ENCODE measurements around the gene TMEM59L.
A peak's percentile ranks its signal among the peaks of the same experiment; 100 is the strongest.

Gene TMEM59L

DNA sequence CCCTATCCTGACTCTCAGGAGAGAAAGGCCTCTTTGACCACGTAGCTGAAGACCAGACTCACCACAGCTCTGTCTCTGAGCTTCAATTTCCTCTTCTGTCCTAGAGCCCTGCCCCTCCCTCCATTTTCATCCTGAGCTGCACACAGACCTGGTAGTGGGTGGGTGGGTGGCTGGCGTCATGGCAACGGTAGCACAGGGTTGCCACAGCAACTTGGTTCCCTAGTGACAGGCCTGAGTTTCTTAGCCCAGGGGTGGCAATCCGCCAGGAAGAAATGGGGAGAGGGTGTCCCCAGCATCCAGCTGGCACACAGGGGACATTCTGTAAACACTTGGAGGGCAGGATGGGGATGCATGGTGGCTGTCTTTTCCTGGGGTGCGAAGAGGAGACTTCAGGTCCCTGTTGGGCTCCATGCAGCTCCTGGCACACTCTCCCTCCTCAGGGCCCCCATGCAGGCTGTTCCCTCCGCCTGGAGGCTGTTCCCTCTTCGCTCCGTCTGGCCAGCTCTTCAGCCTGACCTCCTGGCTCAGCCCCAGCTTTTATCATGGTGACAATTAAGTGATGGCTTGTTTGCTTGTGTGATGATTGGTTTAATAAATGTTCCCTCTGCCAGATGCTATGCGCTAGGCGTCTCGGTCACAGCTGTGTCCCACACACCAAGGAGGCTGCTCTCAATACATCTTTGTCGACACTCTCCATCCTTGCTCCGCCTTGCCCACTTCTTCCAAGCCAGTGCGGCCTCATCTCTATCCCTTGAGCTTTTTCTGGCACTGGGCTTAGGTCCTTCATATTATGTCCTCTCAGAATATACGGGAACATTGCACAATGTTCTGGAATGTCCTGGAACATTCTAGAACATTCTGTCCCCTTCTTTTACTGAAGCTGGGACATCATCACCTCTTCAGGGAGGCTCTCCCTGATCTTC is 16.8 kb downstream of the TMEM59L start:
- DNase-seq (ENCODE audit: low read depth, low spot score): no peak
- Histone ChIP-seq H3K4me3 (ENCODE audit: low read length) (no peak overlapping the region), H3K4me1 (ENCODE audit: control insufficient read depth, insufficient read depth, low read length) (no peaks in the 10 kb centered on the region), H3K36me3 (ENCODE audit: control insufficient read depth, insufficient read depth, low read length) (no peaks in the 10 kb centered on the region), H3K27me3 (ENCODE audit: control insufficient read depth, insufficient read depth, low read length) (no peaks in the 10 kb centered on the region), H3K27ac (ENCODE audit: low read length) (no peak overlapping the region), H3K9me3 (ENCODE audit: control insufficient read depth, insufficient read depth, low read length) (no peaks in the 10 kb centered on the region)
- no CpG with 5 or more reads among the region's 15 CpGs for WGBS (ENCODE audit: insufficient coverage, insufficient read length)

DNA sequence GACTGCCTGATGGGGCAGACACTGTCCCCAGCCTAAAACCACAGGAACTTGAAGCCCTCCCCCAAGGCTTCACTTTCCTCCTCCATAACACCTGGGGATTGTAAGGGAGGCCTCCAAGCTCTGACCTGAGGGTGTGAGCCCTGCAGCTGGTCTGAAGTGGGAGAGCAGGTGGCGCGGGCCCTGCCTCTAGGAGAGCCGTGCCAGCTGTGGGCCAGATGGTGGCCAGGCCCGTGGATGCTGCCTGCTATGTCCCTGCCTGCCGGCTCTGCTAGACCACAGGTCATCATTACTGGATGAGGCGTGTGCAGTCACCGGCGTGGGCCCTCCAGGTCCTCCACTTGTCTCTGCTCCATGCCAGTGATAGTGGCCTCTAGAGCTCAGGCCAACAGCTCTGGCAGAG is 20.7 kb downstream of the TMEM59L start:
- Histone ChIP-seq H3K27ac (ENCODE audit: low read length) (no peak overlapping the region), H3K9me3 (ENCODE audit: control insufficient read depth, insufficient read depth, low read length) (no peaks in the 10 kb centered on the region), H3K4me3 (ENCODE audit: low read length) (no peak overlapping the region), H3K27me3 (ENCODE audit: control insufficient read depth, insufficient read depth, low read length) (no peaks in the 10 kb centered on the region), H3K36me3 (ENCODE audit: control insufficient read depth, insufficient read depth, low read length) (no peaks in the 10 kb centered on the region), H3K4me1 (ENCODE audit: control insufficient read depth, insufficient read depth, low read length) (peaks cover 10% of the 10 kb centered on the region)
- DNase-seq (ENCODE audit: low read depth, low spot score): no peak
- no CpG with 5 or more reads among the region's 8 CpGs for WGBS (ENCODE audit: insufficient coverage, insufficient read length)

DNA sequence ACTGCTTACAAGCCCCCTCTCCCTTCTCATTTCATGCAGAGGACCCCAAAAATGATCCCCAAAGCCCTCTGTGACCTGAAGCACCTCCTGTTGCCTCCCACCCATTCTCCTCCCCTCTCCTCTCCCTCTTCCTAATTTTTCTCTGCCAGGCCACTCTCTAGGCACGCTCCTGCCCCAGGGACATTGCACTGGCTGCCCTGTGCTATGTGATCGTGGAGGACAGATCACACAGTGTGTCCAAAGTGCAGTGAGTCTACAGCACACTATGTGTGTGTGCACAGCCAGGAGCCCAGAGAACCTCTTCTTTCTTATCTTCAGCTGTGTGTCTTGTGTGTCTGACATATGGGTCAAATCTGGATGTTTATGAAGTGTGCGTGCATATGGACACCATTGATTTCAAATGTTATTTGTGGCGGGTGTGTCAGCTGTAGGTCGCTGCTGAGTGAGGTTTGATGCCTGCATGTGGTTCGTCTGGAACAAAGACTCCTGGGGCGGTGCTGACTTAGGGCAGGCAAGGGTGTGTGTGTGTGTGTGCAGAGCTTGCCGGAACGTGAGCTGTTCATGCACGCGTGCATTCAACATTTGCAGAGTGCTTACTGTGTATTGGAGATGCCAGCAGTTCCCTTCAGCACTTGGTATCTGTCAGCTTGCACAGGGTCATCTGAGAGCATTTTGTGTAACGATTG is 22.1 kb downstream of the TMEM59L start:
- WGBS (ENCODE audit: insufficient coverage, insufficient read length): no CpG with 5 or more reads among the region's 12 CpGs
- H3K4me3 ChIP-seq (ENCODE audit: low read length): no peak overlapping the region
- H3K27me3 ChIP-seq (ENCODE audit: control insufficient read depth, insufficient read depth, low read length): no peaks in the 10 kb centered on the region
- H3K36me3 ChIP-seq (ENCODE audit: control insufficient read depth, insufficient read depth, low read length): no peaks in the 10 kb centered on the region
- H3K27ac ChIP-seq (ENCODE audit: low read length): no peak overlapping the region
- DNase-seq (ENCODE audit: low read depth, low spot score): no peak
- no peaks in the 10 kb centered on the region for H3K9me3 ChIP-seq (ENCODE audit: control insufficient read depth, insufficient read depth, low read length)
- peaks cover 10% of the 10 kb centered on the region for H3K4me1 ChIP-seq (ENCODE audit: control insufficient read depth, insufficient read depth, low read length)

DNA sequence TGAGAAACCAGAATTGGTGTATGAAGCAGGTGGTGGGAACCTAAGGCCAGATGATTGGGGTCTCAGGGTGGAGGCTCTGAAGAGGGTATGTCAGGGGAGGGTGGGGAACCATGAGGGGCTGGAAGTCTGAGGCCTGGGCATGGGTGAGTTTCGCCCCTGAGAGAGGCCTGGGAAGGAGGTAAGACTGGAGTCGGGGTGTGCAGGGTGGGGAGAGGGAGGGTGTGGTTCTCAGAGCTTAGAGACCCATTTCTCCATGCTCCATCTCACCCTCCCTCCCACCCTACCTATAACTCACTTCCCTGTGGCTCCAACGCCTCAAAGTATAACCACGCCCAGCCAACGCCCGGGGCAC is 23.1 kb downstream of the TMEM59L start:
- no peak overlapping the region; the same call in 1 of the 2 replicates for H3K4me3 ChIP-seq (ENCODE audit: low read length)
- no peaks in the 10 kb centered on the region for H3K36me3 ChIP-seq (ENCODE audit: control insufficient read depth, insufficient read depth, low read length)
- peaks cover 10% of the 10 kb centered on the region for H3K4me1 ChIP-seq (ENCODE audit: control insufficient read depth, insufficient read depth, low read length)
- no CpG with 5 or more reads among the region's 6 CpGs for WGBS (ENCODE audit: insufficient coverage, insufficient read length)
- no peak for DNase-seq (ENCODE audit: low read depth, low spot score)
- H3K9me3 ChIP-seq (ENCODE audit: control insufficient read depth, insufficient read depth, low read length): no peaks in the 10 kb centered on the region
- H3K27me3 ChIP-seq (ENCODE audit: control insufficient read depth, insufficient read depth, low read length): no peaks in the 10 kb centered on the region
- no peak overlapping the region for H3K27ac ChIP-seq (ENCODE audit: low read length)

DNA sequence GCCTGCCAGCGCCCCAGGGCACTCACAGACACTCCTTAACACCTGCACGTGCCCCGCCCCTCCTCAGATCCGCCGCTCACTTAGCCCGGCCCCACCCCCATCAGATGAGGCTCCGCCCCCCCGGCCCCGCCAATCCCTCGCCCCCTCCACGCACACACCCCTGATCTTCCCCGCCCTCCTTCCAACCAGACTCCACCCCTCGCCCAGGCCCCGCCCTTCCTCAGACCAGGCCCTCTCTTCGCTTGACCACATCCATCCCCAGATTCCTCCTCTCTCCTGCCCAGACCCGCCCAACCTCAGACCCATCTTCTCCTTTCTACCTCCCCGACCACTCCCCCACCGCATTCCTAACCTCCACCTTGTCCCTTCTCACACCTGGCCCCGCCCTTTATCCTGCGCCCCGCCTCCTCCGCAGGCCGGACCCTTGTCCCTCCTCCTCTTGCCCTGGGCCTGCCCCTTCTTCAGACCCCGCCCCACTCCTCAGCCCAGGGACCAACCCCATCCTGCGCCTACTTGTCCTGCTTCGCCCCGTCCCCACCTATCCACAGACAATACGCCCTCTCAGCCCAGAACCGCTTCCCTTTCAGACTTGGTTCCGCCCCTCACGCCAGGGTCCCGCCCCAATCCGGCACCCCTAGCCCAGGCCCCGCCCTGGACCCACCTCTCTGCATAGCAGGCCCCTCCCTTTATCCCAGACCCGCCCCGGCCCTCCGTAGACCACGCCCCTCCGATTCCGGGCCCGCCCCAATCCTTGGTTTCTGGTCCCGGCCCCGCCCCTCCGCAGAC is 23.7 kb downstream of the TMEM59L start:
- H3K4me3 ChIP-seq (ENCODE audit: low read length): peak overlapping the region; percentile 57; the same call in 1 of the 2 replicates
- no peaks in the 10 kb centered on the region for H3K27me3 ChIP-seq (ENCODE audit: control insufficient read depth, insufficient read depth, low read length)
- no peaks in the 10 kb centered on the region for H3K9me3 ChIP-seq (ENCODE audit: control insufficient read depth, insufficient read depth, low read length)
- H3K27ac ChIP-seq (ENCODE audit: low read length): no peak overlapping the region
- no CpG with 5 or more reads among the region's 44 CpGs for WGBS (ENCODE audit: insufficient coverage, insufficient read length)
- no peaks in the 10 kb centered on the region for H3K36me3 ChIP-seq (ENCODE audit: control insufficient read depth, insufficient read depth, low read length)
- DNase-seq (ENCODE audit: low read depth, low spot score): peak; percentile 80
- H3K4me1 ChIP-seq (ENCODE audit: control insufficient read depth, insufficient read depth, low read length): peaks cover 10% of the 10 kb centered on the region

DNA sequence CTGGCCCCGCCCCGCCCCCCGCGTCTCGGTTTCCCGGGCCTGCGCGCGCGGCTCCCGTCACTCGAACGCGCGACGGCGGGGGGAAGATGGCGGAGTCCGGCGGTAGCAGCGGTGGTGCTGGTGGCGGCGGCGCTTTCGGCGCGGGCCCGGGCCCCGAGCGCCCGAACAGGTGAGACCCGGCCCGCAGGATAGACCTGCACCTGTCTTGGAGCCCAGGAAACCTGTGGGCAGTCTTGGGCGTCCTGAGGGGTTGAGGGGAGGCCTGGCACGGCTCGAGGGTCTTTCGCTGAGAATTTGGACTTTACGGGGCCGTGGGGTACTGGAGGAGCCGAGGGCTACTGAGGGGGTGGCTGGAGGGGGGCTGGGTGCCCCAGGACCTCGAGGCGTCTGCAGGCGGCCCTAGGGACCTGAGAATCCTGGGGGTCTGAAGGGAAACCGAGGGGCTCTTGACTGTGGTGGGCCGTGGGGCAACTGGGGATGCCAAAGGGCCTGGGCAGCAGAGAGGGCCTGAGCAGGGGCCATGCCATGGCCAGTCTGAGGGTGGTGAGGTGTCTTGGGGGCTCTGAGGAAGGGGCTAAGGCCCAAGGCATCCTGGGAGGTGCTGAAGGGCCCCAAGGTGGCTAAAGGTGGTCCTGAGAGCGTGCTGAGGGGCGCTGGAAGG is 24.4 kb downstream of the TMEM59L start, which contains the start of gene KLHL26:
KLHL26 (plus strand) TSS at position 60 of the 661 bp plus-strand sequence; CDS start at position 87, 27 bp downstream.
- H3K27me3 ChIP-seq (ENCODE audit: control insufficient read depth, insufficient read depth, low read length): no peaks in the 10 kb centered on the region
- no peak within 1 kb of the TSS for H3K27ac ChIP-seq (ENCODE audit: low read length)
- peak within 1 kb of the TSS; percentile 79 for H3K4me3 ChIP-seq (ENCODE audit: low read length)
- no peak for DNase-seq (ENCODE audit: low read depth, low spot score)
- WGBS (ENCODE audit: insufficient coverage, insufficient read length): no CpG with 5 or more reads among the region's 47 CpGs
- no peaks in the 10 kb centered on the region for H3K36me3 ChIP-seq (ENCODE audit: control insufficient read depth, insufficient read depth, low read length)
- no peaks in the 10 kb centered on the region for H3K9me3 ChIP-seq (ENCODE audit: control insufficient read depth, insufficient read depth, low read length)
- H3K4me1 ChIP-seq (ENCODE audit: control insufficient read depth, insufficient read depth, low read length): peaks cover 10% of the 10 kb centered on the region

DNA sequence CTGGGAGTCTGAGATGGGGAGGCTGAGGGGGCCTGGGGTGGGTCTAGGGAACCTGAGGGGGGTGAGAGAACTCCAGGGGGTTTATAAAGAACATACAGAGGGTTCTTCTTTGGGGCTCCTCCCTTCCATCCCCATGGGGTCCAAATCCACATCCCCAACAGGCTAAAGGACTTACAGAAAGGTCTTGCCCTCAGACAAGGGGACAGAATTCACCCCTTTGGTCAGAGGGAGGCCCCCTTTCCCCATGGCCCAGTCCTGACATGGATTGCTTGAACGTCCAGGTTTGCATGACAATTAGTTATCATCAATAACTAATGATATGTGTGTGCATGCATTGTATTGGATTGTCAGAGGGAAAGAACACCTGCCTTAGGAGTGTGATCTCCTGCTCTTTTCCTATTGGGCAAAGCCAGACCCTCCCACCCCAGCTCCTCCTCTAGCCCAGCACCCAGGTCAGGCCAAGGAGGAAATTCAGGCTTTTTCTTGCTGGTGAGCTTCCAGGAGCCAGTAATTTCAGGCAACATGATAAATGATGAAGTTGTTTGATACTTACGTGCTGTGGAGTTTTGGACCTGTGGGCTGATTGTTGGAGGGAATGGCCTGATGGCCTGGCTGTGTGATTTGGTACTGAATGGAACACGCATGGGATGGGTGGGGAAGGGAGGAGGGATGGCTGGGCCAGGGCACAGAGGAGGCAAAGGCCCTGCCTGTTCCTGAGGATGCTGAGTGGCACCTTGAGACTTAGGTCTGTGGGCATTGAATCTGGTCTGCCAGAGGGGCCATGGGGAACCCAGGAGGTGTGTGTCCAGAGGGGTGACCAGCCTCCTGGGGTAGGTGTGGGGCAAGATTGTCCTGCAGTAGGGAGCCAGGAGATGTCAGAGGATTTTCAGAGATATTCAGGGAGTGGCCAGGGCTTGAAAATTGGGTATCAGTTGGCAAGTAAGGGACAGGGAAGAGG is 25.3 kb downstream of the TMEM59L start:
- Histone ChIP-seq H3K27me3 (ENCODE audit: control insufficient read depth, insufficient read depth, low read length) (no peaks in the 10 kb centered on the region), H3K4me1 (ENCODE audit: control insufficient read depth, insufficient read depth, low read length) (peaks cover 10% of the 10 kb centered on the region), H3K4me3 (ENCODE audit: low read length) (no peak overlapping the region; the same call in none of the 2 replicates), H3K27ac (ENCODE audit: low read length) (no peak overlapping the region), H3K9me3 (ENCODE audit: control insufficient read depth, insufficient read depth, low read length) (no peaks in the 10 kb centered on the region), H3K36me3 (ENCODE audit: control insufficient read depth, insufficient read depth, low read length) (no peaks in the 10 kb centered on the region)
- DNase-seq (ENCODE audit: low read depth, low spot score): no peak
- no CpG with 5 or more reads among the region's 3 CpGs for WGBS (ENCODE audit: insufficient coverage, insufficient read length)

DNA sequence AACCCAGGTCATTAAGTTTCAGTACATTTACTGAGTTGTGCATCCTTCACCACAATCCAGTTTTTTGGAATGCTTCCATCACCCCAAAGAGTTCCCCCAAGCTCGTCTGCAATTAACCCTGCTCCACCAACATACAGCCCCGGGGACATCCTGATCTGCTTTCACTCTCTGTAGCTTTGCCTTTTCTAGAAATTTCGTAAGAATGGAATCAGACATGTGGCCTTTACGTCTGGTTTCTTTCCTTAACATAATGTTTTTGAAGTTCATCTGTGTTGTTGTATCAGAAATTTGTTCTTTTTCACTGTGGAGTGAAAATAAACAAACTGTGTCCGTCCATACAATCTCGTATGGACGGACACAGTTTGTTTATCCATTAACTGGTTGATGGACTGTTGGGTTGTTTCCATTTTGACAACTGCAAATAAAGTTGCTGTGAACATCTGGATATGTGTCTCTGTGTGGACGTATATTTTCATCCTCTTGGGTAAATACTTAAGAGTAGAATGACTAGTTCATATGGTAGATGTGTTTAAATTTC is 27.1 kb downstream of the TMEM59L start:
- H3K4me3 ChIP-seq (ENCODE audit: low read length): no peak overlapping the region
- no peaks in the 10 kb centered on the region for H3K36me3 ChIP-seq (ENCODE audit: control insufficient read depth, insufficient read depth, low read length)
- no peaks in the 10 kb centered on the region for H3K27me3 ChIP-seq (ENCODE audit: control insufficient read depth, insufficient read depth, low read length)
- H3K9me3 ChIP-seq (ENCODE audit: control insufficient read depth, insufficient read depth, low read length): no peaks in the 10 kb centered on the region
- DNase-seq (ENCODE audit: low read depth, low spot score): no peak
- H3K4me1 ChIP-seq (ENCODE audit: control insufficient read depth, insufficient read depth, low read length): peaks cover 10% of the 10 kb centered on the region
- no peak overlapping the region for H3K27ac ChIP-seq (ENCODE audit: low read length)
- no CpG with 5 or more reads among the region's 8 CpGs for whole genome bisulfite sequencing (ENCODE audit: insufficient coverage, insufficient read length)
